Measurements from ENCODE around the gene KDM4B. TPM values are rescaled to one million over a fixed set of nuclear protein-coding genes. Genes with fewer than 3 reads are reported as not detected.

The KDM4B gene
- total and polyA plus RNA-seq, 2 donors (not counting 1 experiment from before 2014, with no cell fraction given): 6.4 to 14.4 TPM

DNA sequence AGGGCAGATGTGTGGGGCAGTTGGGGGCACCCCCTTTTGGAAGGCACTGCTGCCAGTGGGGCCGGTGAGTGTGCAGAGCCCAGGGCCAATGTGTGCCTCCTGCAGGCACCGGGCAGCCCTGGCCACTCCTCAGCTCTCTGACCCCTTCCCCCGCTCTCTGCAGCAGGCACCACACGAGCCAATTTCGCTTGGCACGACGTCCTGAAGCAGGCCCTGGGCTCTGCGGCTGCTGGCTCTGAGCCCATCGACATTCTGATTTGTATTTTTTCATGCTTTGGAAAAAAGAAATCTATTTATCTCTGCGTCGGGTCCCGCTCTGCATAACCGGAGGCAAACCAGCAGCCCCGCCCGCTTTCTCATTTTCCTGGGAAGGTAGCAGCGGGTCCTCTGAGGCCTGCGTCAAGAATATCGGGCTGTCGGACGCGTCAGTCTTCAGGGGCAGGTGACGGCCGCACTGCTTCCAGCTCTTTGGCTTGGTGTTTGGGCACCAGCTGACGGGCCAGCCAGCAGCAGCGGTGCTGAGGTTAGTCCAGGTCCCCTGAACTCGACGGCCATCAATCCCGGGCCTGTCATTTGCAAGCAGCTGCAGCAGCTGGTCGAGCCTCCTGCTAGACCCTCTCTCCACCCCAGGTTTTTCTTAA lies 134.3 kb downstream of the KDM4B start:
- H3K27ac ChIP-seq (ENCODE audit: insufficient read depth, low read length): no peak overlapping the region
- no peaks in the 10 kb centered on the region for H3K27me3 ChIP-seq (ENCODE audit: control insufficient read depth, insufficient read depth, low read length)
- peaks cover 3% of the 10 kb centered on the region for H3K36me3 ChIP-seq (ENCODE audit: control insufficient read depth, insufficient read depth, low read length)
- H3K9me3 ChIP-seq (ENCODE audit: control insufficient read depth, insufficient read depth, low read depth, low read length): no peaks in the 10 kb centered on the region
- H3K79me2 ChIP-seq (ENCODE audit: control insufficient read depth, insufficient read depth, low read length): no peaks in the 10 kb centered on the region
- H3K9ac ChIP-seq (ENCODE audit: insufficient read depth, low read length): no peak overlapping the region
- no peak overlapping the region for H3K4me2 ChIP-seq (ENCODE audit: extremely low read depth, insufficient read depth, low read length)
- no peaks in the 10 kb centered on the region for H4K20me1 ChIP-seq (ENCODE audit: control insufficient read depth, extremely low read depth, insufficient read depth, low read length)
- TF ChIP-seq, protein P1, sequence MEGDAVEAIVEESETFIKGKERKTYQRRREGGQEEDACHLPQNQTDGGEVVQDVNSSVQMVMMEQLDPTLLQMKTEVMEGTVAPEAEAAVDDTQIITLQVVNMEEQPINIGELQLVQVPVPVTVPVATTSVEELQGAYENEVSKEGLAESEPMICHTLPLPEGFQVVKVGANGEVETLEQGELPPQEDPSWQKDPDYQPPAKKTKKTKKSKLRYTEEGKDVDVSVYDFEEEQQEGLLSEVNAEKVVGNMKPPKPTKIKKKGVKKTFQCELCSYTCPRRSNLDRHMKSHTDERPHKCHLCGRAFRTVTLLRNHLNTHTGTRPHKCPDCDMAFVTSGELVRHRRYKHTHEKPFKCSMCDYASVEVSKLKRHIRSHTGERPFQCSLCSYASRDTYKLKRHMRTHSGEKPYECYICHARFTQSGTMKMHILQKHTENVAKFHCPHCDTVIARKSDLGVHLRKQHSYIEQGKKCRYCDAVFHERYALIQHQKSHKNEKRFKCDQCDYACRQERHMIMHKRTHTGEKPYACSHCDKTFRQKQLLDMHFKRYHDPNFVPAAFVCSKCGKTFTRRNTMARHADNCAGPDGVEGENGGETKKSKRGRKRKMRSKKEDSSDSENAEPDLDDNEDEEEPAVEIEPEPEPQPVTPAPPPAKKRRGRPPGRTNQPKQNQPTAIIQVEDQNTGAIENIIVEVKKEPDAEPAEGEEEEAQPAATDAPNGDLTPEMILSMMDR (conservative IDR thresholded peaks at IDR 0.05 in 1 of 2, IDR thresholded peaks at IDR 0.05 in 1 of 2; ENCODE audit: low read depth in 1 of 2, low read length in 2 of 2): no peak
- no peak for TF ChIP-seq EZH2 (IDR thresholded peaks at IDR 0.05; ENCODE audit: low read length, missing control alignments)
- no peak overlapping the region for H3K4me3 ChIP-seq (replicated peaks in 1 of 4; ENCODE audit: control extremely low read depth in 1 of 4, insufficient read depth in 1 of 4, low read depth in 3 of 4, low read length in 4 of 4)
- H2AFZ ChIP-seq (ENCODE audit: low read length): no peak overlapping the region
- H3K4me1 ChIP-seq (ENCODE audit: control insufficient read depth, extremely low read depth, insufficient read depth, low read length): no peaks in the 10 kb centered on the region
- peak; percentile 67 to 70 for DNase-seq (ENCODE audit: low read depth in 2 of 2)

DNA sequence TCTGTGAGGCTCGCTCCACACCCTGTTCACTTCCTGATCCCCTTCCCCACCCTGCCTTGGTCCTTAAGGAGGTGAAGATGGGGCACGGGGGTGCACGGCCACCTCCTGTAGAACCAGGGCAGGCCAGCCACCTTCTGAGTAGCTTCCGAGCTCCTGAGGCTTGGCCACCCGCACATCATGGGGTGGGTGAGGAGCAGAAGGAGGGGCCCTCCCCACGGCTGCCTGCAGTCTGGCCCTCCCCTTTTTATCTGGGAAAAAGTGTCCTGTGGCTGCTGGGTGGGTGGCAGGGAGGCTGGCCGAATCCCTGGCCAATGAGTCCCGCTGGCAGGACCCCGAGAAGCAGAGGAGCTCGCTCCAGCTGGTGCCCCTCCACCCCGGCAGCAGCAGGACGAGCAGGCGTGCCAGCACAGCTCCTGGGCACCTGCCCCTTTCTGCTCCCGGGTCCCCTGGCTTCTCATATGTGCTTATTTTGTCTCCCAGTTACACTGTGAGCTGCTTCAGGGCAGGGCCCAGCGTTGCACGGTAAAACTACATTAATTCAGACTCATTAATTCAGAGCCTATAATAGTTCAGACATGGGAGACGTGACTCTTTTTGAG lies 135.0 kb downstream of the KDM4B start:
- no peak overlapping the region for H3K27ac ChIP-seq (ENCODE audit: insufficient read depth, low read length)
- H3K4me1 ChIP-seq (ENCODE audit: control insufficient read depth, extremely low read depth, insufficient read depth, low read length): no peaks in the 10 kb centered on the region
- peaks cover 3% of the 10 kb centered on the region for H3K36me3 ChIP-seq (ENCODE audit: control insufficient read depth, insufficient read depth, low read length)
- H3K9me3 ChIP-seq (ENCODE audit: control insufficient read depth, insufficient read depth, low read depth, low read length): no peaks in the 10 kb centered on the region
- H4K20me1 ChIP-seq (ENCODE audit: control insufficient read depth, extremely low read depth, insufficient read depth, low read length): no peaks in the 10 kb centered on the region
- no peaks in the 10 kb centered on the region for H3K79me2 ChIP-seq (ENCODE audit: control insufficient read depth, insufficient read depth, low read length)
- H3K27me3 ChIP-seq (ENCODE audit: control insufficient read depth, insufficient read depth, low read length): no peaks in the 10 kb centered on the region
- H2AFZ ChIP-seq (ENCODE audit: low read length): no peak overlapping the region
- no peak overlapping the region for H3K9ac ChIP-seq (ENCODE audit: insufficient read depth, low read length)
- DNase-seq (ENCODE audit: low read depth in 2 of 2): no peak
- no peak for TF ChIP-seq EZH2 (IDR thresholded peaks at IDR 0.05; ENCODE audit: low read length, missing control alignments)
- TF ChIP-seq, protein P1 (conservative IDR thresholded peaks at IDR 0.05 in 1 of 2, IDR thresholded peaks at IDR 0.05 in 1 of 2; ENCODE audit: low read depth in 1 of 2, low read length in 2 of 2): no peak
- no peak overlapping the region for H3K4me2 ChIP-seq (ENCODE audit: extremely low read depth, insufficient read depth, low read length)
- no peak overlapping the region for H3K4me3 ChIP-seq (replicated peaks in 1 of 4; ENCODE audit: control extremely low read depth in 1 of 4, insufficient read depth in 1 of 4, low read depth in 3 of 4, low read length in 4 of 4)

DNA sequence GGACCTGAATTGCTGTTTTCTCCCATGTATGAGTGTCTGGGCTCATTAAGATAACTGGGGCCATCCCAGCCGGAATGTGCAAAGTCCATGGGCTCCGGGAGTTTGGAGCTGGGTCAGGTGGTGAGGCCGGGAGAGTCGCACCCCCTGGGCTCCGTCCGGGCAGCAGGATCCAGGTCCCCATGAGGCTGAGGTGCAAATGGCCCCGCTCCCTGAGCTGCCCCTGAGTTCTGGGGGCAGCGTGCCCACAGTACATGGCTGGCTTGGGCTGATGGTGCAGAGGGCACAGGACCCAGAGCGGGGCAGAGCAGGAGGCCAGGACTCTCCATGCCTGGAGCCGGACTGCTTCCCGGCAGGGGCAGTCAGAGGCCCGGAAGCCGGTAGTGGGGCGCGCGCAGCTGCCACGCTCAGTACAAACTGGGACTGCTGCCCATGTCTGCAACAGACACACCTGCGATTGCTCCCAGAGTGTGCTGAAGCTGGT lies 136.0 kb downstream of the KDM4B start:
- TF ChIP-seq, protein P1 (conservative IDR thresholded peaks at IDR 0.05 in 1 of 2, IDR thresholded peaks at IDR 0.05 in 1 of 2; ENCODE audit: low read depth in 1 of 2, low read length in 2 of 2): no peak
- TF ChIP-seq EZH2 (IDR thresholded peaks at IDR 0.05; ENCODE audit: low read length, missing control alignments): no peak
- Histone ChIP-seq H3K27ac (ENCODE audit: insufficient read depth, low read length) (no peak overlapping the region), H3K27me3 (ENCODE audit: control insufficient read depth, insufficient read depth, low read length) (no peaks in the 10 kb centered on the region), H3K4me1 (ENCODE audit: control insufficient read depth, extremely low read depth, insufficient read depth, low read length) (no peaks in the 10 kb centered on the region), H3K4me3 (replicated peaks in 1 of 4; ENCODE audit: control extremely low read depth in 1 of 4, insufficient read depth in 1 of 4, low read depth in 3 of 4, low read length in 4 of 4) (no peak overlapping the region), H2AFZ (ENCODE audit: low read length) (no peak overlapping the region), H3K9ac (ENCODE audit: insufficient read depth, low read length) (no peak overlapping the region), H3K36me3 (ENCODE audit: control insufficient read depth, insufficient read depth, low read length) (peaks cover 3% of the 10 kb centered on the region), H3K9me3 (ENCODE audit: control insufficient read depth, insufficient read depth, low read depth, low read length) (no peaks in the 10 kb centered on the region), H3K4me2 (ENCODE audit: extremely low read depth, insufficient read depth, low read length) (no peak overlapping the region), H3K79me2 (ENCODE audit: control insufficient read depth, insufficient read depth, low read length) (no peaks in the 10 kb centered on the region), H4K20me1 (ENCODE audit: control insufficient read depth, extremely low read depth, insufficient read depth, low read length) (no peaks in the 10 kb centered on the region)
- no peak for DNase-seq (ENCODE audit: low read depth in 2 of 2)
